OCI-LY3 (cell line): ENCODE data around the gene BRD4.

ENCODE experiments used
- H2AFZ ChIP-seq: fragments of 200-600, 300-600 bp; shearing (Covaris generic); 2 replicates; pipeline ENCODE4 v1.6.0; 2014; ENCODE audit warnings: antibody characterized with exemption, low read depth, low read length
- H3K27ac ChIP-seq: fragments of 200-600, 300-600 bp; sonication (generic); 2 replicates; pipeline ENCODE4 v1.5.1; 2014; ENCODE audit warnings: mild to moderate bottlenecking, low read length, moderate library complexity, mixed read lengths
- H3K27me3 ChIP-seq: fragments of 200-600, 300-600 bp; sonication (generic); 2 replicates; pipeline ENCODE4 v1.6.1; 2014; ENCODE audit warnings: low read depth, low read length, mixed read lengths
- H3K36me3 ChIP-seq: fragments of 200-600, 300-600 bp; sonication (generic); replicated peaks from 2 replicates; pipeline ENCODE3; 2014; ENCODE audit warnings: low read depth, low read length, mixed read lengths
- H3K4me1 ChIP-seq: fragments of 300-600, 200-600 bp; sonication (generic); 2 replicates; pipeline ENCODE4 v1.6.1; 2014; ENCODE audit warnings: low read length, mixed read lengths
- H3K4me2 ChIP-seq: fragments of 200-600, 300-600 bp; sonication (generic); 2 replicates; pipeline ENCODE4 v1.6.1; 2014; ENCODE audit warnings: low read length, mixed read lengths
- H3K4me3 ChIP-seq: fragments of 300-600, 200-600 bp; sonication (generic); 2 replicates; pipeline ENCODE4 v1.5.1; 2014; ENCODE audit warnings: antibody characterized with exemption, mild to moderate bottlenecking, low read length, moderate library complexity
- H3K79me2 ChIP-seq: fragments of 300-600, 200-600 bp; shearing (Covaris generic); 2 replicates; pipeline ENCODE4 v1.6.1; 2014; ENCODE audit warnings: mild to moderate bottlenecking, low read length, mixed read lengths
- H3K9ac ChIP-seq: fragments of 300-600, 200-600 bp; shearing (Covaris generic); 2 replicates; pipeline ENCODE4 v1.6.0; 2014; ENCODE audit warnings: mild to moderate bottlenecking, low read length, moderate library complexity
- H3K9me3 ChIP-seq: fragments of 200-600, 300-600 bp; shearing (Covaris generic); 2 replicates; pipeline ENCODE4 v1.6.1; 2014; ENCODE audit warnings: low read length, mixed read lengths; ENCODE audit not compliant: insufficient read depth
- H4K20me1 ChIP-seq: fragments of 200-600, 300-600 bp; sonication (generic); 2 replicates; pipeline ENCODE4 v1.6.1; 2016; ENCODE audit warnings: low read length, mixed read lengths; ENCODE audit not compliant: insufficient read depth
- CTCF ChIP-seq: fragments of 200-600, 300-600 bp; sonication (generic); IDR thresholded peaks from 2 replicates; pipeline ENCODE4 v1.5.1; 2014; ENCODE audit warnings: antibody characterized with exemption, low read length, low read depth
- EZH2phosphoT487 ChIP-seq: fragments of 200-600 bp; shearing (Covaris generic); IDR thresholded peaks from 2 replicates; pipeline ENCODE4 v1.6.1; 2018; ENCODE audit warnings: antibody characterized with exemption, mixed run types, low read depth

BRD4 gene

GRCh38 chr19:15332311-15332996, at the start of gene BRD4:
BRD4 (minus strand) TSS chr19:15332539; CDS start chr19:15273099, 59,440 bp downstream.
- TF ChIP-seq EZH2phosphoT487 (no peak), CTCF (no peak)
- Histone ChIP-seq H3K79me2 (peaks cover 91% of the 10 kb centered on the region), H2AFZ (no peak within 1 kb of the TSS), H3K36me3 (peaks cover 44% of the 10 kb centered on the region), H3K9me3 (no peaks in the 10 kb centered on the region), H3K27me3 (no peaks in the 10 kb centered on the region), H3K27ac (peak within 1 kb of the TSS; percentile 94), H3K4me3 (peak within 1 kb of the TSS; percentile 85), H3K4me2 (peak within 1 kb of the TSS; percentile 95), H3K4me1 (peaks cover 41% of the 10 kb centered on the region), H4K20me1 (peaks cover 55% of the 10 kb centered on the region), H3K9ac (peak within 1 kb of the TSS; percentile 93)

GRCh38 chr19:15381864-15382263, 49.5 kb upstream of the BRD4 start:
- no peak overlapping the region for H3K27ac ChIP-seq
- H3K36me3 ChIP-seq = peaks cover 9% of the 10 kb centered on the region
- TF ChIP-seq CTCF (no peak), EZH2phosphoT487 (no peak)
- H3K27me3 ChIP-seq = no peaks in the 10 kb centered on the region
- no peak overlapping the region for H3K4me3 ChIP-seq
- no peak overlapping the region for H3K9ac ChIP-seq
- no peak overlapping the region for H2AFZ ChIP-seq
- no peaks in the 10 kb centered on the region for H3K9me3 ChIP-seq
- peaks cover 18% of the 10 kb centered on the region for H3K4me1 ChIP-seq
- H3K79me2 ChIP-seq = peaks cover 34% of the 10 kb centered on the region
- peaks cover 13% of the 10 kb centered on the region for H4K20me1 ChIP-seq
- H3K4me2 ChIP-seq = no peak overlapping the region

DNA sequence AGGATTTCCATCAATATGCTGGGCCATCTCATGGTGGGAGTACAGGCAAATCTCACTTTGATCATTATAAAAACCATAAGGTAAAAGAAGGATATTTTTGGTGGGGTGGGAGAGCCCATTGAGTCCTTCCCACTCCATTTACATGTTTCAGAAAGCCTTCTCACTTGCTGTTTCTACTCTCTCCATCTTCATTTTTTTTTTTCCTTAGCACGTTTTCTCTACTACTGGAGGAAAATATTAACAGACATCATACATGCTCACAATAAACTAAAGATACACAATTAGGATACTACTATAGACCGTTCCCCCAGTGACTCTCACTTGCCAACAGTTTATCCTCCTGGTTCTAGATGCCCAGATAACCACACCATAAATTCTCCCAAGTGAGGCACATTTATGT, 49.1 kb upstream of the BRD4 start:
- H3K79me2 ChIP-seq = peaks cover 37% of the 10 kb centered on the region
- no peak overlapping the region for H3K27ac ChIP-seq
- H3K9me3 ChIP-seq = no peaks in the 10 kb centered on the region
- H3K27me3 ChIP-seq = no peaks in the 10 kb centered on the region
- peak overlapping the region; percentile 92; the same call in 1 of the 2 replicates for H3K4me3 ChIP-seq
- no peak for TF ChIP-seq EZH2phosphoT487
- TF ChIP-seq CTCF = no peak
- H2AFZ ChIP-seq = no peak overlapping the region
- peaks cover 16% of the 10 kb centered on the region for H4K20me1 ChIP-seq
- no peak overlapping the region for H3K9ac ChIP-seq
- H3K4me2 ChIP-seq = peak overlapping the region; percentile 62; the same call in 1 of the 2 replicates
- H3K4me1 ChIP-seq = peaks cover 21% of the 10 kb centered on the region
- peaks cover 9% of the 10 kb centered on the region for H3K36me3 ChIP-seq

- H3K4me2 ChIP-seq = peak overlapping the region; percentile 62
- H3K9me3 ChIP-seq = no peaks in the 10 kb centered on the region
- peak overlapping the region; percentile 63 for H3K9ac ChIP-seq
- TF ChIP-seq CTCF (peak; percentile 8; the same call in 1 of the 2 replicates), EZH2phosphoT487 (no peak)
- peaks cover 12% of the 10 kb centered on the region for H3K36me3 ChIP-seq
- H2AFZ ChIP-seq = peak overlapping the region; percentile 31; the same call in 1 of the 2 replicates
- peaks cover 20% of the 10 kb centered on the region for H4K20me1 ChIP-seq
- H3K27ac ChIP-seq = peak overlapping the region; percentile 54
- H3K4me3 ChIP-seq = peak overlapping the region; percentile 92
- peaks cover 21% of the 10 kb centered on the region for H3K4me1 ChIP-seq
- no peaks in the 10 kb centered on the region for H3K27me3 ChIP-seq
- peaks cover 50% of the 10 kb centered on the region for H3K79me2 ChIP-seq
Observed at GRCh38 chr19:15379999-15380647, 47.8 kb upstream of the BRD4 start.
